HG03565 (cell line): ENCODE results near the gene RASA4.
"Not testable (repeated sequence)": the region's sequence is repeated elsewhere in the genome, so short reads cannot be mapped to it uniquely, and the experiment has no call there.

ENCODE experiments used
- ATAC-seq: cut with Tn5 transposase; IDR thresholded peaks from one replicate; pipeline ENCODE4 v1.9.1; 2021; ENCODE audit warnings: mild to moderate bottlenecking, moderate library complexity; ENCODE audit not compliant: unreplicated experiment

The RASA4 gene

DNA sequence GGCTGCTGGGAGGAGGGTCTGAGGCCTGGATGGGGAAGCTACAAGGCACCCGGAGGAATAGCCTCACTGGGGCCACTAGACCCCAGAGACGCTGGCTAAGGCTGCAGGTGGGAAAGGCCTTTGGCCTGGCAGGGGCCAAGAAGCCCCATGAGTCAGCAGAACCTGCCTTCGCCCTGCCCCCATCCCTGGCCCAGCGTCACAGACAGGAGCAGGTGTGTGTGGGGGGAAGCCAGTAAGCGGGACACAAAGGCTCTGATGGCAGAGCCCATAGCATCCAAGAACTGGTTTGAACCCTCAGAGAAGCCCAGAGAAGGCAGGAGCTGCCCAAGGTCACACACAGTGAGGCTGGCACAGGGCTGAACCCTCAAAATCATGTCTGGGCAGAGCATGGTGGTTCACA is 9.7 kb downstream of the RASA4 start:
- ATAC-seq: not testable (repeated sequence)

DNA sequence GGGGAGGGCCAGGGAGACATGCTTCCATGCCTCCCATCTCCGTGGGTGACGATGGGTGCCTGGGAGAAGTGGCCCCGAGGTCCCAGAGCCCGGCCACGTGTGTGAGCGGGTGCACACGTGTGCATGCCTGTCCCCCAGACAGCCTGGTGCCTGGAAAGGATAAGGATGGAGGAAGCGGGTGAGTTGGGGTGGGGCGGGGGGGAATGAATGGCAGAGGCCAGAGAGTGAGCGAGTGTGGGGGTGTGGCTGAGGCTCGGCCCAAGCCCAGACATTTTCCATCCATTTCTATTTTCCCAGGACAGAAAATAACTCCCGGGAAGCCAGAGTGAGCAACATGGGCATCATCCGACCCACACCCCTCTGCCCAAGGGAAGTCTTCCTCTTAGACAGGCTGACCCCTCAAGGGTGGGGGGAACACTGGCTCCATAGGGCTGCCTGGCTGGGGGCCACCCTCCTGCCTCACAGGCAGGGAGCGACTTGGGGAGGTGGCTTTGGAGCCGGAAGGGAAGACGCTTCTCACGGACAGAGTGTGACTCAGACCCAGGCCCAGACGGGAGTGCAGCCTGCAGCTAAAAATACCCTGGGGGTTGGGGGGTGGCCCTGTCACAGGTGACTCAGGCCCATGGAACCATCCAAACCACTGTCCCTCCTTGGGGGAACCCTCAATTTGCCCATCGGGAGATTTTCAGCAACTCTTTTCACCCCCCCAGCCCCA is 12.0 kb downstream of the RASA4 start:
- not testable (repeated sequence) for ATAC-seq

- ATAC-seq: not testable (repeated sequence)
Observed at GRCh38 chr7:102602317-102602716, 14.2 kb downstream of the RASA4 start.

GRCh38 chr7:102599699-102600098 is 16.9 kb downstream of the RASA4 start:
- not testable (repeated sequence) for ATAC-seq

DNA sequence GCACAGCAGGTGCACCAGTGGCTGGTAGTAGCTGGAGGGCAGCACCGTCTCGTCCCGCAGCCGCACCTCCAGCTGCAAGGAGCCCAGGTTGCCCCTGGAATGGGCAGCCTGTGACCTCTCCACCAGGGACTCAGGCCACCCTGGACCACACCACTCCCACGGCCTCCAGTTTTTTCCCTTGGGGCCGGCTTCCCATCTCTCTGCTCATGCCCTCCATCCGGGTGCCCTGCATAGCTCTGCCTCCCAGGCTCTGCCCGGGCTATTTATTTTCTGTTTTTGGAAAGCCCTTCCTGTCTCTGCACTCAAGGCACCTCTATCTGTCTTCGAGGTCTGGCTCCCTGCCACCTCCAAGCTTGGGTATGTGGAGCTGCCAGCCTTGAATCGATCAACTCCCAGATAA is 20.5 kb downstream of the RASA4 start:
- not testable (repeated sequence) for ATAC-seq

DNA sequence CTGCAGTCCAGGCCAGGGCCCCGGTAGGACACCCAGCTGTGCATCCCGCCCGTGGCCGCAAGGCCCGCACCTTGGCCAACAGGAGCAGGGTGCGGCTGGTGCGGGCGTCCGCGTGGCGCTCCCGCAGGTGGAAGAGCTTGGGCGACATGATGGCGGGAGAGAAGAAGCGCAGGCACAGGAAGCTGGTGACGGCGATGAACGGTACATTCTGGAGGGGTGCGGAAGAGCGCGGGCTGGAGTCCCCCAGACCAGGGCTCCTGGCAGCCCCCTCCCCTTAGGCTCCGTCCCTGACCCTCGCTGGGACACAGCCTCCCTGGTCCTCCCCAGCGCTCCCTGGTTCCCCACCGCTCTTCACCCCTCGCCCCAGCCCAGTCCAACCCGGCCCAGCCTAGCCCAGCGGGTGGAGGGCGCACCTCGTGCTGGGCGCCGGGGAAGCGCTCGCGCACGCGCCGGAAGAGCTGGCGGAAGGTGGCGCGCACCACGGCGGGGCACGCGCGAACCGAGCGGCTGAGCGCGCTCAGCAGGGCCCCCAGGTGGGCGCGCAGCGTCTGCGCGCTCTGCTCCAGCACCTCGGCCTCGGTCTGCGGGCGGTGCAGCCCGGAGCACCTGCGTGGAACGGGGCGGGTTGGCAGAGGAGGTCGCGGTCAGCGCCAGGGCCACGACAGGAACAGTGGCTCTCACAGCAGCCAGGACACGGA is 22.8 kb downstream of the RASA4 start:
- peak; percentile 62 for ATAC-seq

- not testable (repeated sequence) for ATAC-seq
Observed at GRCh38 chr7:102592477-102593019, 24.0 kb downstream of the RASA4 start.

DNA sequence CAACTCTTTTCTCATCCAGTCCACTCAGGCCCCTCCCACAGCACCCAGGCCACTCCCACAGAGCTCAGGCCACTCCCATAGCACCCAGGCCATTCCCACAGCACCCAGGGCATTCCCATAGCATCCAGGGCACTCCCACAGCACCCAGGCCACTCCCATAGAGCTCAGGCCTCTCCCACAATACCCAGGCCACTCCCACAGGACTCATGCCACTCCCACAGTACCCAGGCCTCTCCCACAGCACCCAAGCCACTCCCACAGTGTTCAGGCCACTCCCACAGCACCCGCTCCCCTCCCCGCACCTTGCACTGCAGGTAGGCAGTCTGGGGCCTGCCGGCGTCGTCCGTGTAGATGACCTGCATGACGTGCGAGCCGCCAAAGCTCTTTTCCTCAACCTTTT is 26.7 kb downstream of the RASA4 start:
- ATAC-seq: peak; percentile 32

- not testable (repeated sequence) for ATAC-seq
Observed at GRCh38 chr7:102583495-102583894, 33.1 kb downstream of the RASA4 start.

DNA sequence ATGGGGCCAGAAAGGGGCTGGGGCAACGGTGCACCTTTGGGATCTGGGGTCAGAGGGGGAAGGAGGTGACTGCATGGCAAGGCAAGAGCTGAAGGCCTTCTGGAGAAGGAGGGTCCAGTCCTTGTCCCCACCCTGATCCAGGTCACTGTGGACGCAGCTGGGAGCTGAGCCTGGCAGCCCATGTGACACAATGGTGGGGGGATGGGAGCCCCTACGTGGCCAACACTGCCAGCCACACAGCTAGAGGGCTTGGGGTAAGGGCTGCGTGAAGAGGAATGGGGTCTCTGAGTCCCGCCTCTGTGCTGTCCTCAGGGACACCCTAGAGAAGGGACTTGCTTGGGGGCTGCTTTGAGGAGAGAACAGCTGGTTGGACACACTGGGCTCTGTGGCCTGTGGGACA is 34.8 kb downstream of the RASA4 start:
- not testable (repeated sequence) for ATAC-seq

GRCh38 chr7:102578486-102578885 is 38.1 kb downstream of the RASA4 start:
- ATAC-seq: not testable (repeated sequence)

GRCh38 chr7:102577315-102578240 is 39.0 kb downstream of the RASA4 start:
- not testable (repeated sequence) for ATAC-seq

GRCh38 chr7:102576363-102576762 is 40.2 kb downstream of the RASA4 start:
- ATAC-seq: not testable (repeated sequence)

GRCh38 chr7:102574607-102575006 is 41.9 kb downstream of the RASA4 start:
- ATAC-seq: not testable (repeated sequence)

DNA sequence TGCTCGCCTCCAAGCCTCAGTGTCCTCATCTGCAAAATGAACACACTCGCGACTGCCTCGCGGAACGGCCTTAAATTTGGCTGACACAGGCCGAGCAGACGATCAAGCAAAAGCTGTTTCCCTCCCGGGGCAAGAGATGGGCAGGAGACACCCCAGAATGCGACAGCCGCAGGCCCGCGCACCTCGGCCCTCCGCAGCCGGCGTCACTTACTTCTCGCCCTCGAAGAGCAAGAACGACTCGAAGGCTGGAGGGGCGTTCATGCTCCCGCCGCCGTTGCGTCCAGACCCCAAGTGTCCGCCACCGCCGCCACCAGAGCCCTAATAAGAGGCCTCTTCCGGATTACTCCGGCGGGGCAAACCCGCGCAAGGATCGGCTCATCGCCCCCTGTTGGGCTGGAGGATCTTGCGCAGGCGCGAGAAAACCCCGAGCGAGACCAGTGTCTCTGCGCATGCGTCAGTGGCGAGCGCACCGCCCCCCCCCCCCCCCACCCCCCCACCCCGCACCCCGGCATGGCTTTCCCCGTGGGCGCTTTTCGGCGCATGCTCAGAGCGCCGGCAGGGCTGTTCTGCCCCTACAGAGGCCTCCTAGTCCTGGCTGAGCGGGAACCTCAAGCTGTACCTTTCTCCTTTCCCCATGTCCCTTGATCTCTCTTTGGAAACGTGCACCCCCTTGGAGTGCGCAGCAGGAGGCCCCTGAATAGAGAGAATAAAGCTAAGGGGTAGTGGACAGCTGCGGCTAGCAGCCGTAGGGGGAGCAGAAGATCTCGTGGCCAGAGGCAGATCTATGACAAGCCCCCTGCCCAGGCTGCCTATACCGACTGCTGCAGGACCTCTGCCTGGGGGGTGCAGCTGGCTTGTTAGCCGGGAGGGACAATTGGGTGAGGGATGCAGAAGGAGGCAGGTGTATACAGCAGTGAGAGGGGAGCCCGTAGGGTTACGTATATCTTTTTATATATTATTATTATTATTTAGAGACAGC is 44.0 kb downstream of the RASA4 start, which contains the start of gene POLR2J3:
TSS of gene POLR2J3 (minus strand) at position 323 of the 979 bp plus-strand sequence. CDS start at position 261, 62 bp downstream.
- ATAC-seq: peak; percentile 94

DNA sequence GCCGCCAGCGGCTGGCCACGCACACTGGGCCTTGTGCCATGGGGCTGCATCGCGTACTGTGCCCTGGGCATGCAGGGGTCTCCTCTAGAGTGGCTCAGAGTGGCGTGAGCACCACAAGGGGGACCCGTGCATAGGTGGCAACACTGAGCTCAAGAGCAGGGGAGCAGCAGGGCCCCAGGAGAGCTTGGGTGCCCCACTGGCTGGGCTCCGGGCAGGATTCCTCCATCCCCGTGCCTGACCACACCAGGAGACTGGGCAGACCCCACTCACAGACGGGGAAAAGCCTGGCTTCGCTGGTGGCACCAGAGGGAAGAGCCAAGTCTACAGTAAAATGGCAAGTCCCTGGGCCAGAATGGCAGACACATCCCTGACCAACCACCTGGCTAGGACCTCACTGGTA is 47.9 kb downstream of the RASA4 start:
- ATAC-seq: not testable (repeated sequence)

- not testable (repeated sequence) for ATAC-seq
Observed at GRCh38 chr7:102550808-102551422, 65.6 kb downstream of the RASA4 start, which contains the start of gene SPDYE2. Gene SPDYE2, plus strand, starts transcription at chr7:102551226. Its CDS starts 2,030 bp downstream, at chr7:102553256.

DNA sequence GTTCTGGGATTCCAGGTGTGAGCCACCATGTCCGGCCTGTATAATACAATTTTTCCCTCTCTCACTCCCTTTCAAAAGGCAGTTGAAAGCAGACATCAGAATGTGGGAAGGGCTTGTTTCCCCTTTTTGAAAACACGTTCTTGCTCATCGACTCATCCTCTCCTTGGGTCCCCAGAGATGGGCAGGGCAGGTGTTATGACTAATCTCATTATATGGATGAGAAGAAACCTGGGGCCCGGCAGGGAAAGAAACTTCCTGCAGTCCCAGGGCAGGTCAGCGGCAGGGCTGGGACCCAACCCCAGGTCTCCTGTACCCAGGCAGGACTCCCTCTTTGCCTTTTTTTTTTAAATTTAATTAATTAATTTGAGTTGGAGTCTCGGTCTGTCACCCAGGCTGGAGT is 70.2 kb downstream of the RASA4 start:
- peak; percentile 84 for ATAC-seq

DNA sequence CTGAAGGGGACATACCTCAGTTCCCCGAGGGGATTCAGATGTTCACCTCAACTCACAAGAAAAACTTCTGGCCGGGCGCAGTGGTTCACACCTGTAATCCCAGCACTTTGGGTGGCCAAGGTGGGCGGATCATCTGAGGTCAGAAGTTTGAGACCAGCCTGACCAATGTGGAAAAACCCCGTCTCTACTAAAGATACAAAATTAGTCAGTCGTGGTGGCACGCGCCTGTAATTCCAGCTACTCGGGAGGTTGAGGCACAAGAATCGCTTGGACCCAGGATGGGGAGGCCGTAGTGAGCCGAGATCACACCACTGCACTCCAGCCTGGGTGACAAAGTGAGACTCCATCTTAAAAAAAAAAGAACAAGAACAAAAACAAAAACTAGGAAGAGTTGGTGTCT is 71.3 kb downstream of the RASA4 start:
- ATAC-seq: not testable (repeated sequence)
